Suprapubic skin (tissue), 4 donors: ENCODE data around the gene ZC2HC1B. TPM values are rescaled to one million over a fixed set of nuclear protein-coding genes. Genes with fewer than 3 reads are reported as not detected.
"Not testable (repeated sequence)": the region's sequence is repeated elsewhere in the genome, so short reads cannot be mapped to it uniquely, and the experiment has no call there.

ENCODE experiments used
- DNase-seq, 2 donors: peaks; one replicate each; pipeline ENCODE4 v3.0.0-alpha.2; 2019; ENCODE audit warnings: low spot score in 2 of 2
- H3K27ac ChIP-seq: fragments of 200-600 bp; sonication (generic); one replicate; pipeline ENCODE4 v1.5.1; 2019
- H3K27me3 ChIP-seq: fragments of 200-600 bp; sonication (generic); one replicate; pipeline ENCODE4 v1.5.1; 2019
- H3K36me3 ChIP-seq: fragments of 200-600 bp; sonication (generic); one replicate; pipeline ENCODE4 v1.5.1; 2019
- H3K4me1 ChIP-seq: fragments of 200-600 bp; sonication (generic); one replicate; pipeline ENCODE4 v1.5.1; 2019
- H3K4me3 ChIP-seq: fragments of 200-600 bp; sonication (generic); one replicate; pipeline ENCODE4 v1.5.1; 2019; ENCODE audit warnings: mild to moderate bottlenecking
- H3K9me3 ChIP-seq: fragments of 200-600 bp; sonication (generic); one replicate; pipeline ENCODE4 v1.5.1; 2019
- EP300 ChIP-seq: sonication (generic); formaldehyde crosslinking; IDR thresholded peaks from one replicate; pipeline ENCODE4 v1.6.1; 2017; ENCODE audit warnings: antibody characterized with exemption
- POLR2A ChIP-seq, 2 donors: fragments of 450-650 bp; IDR thresholded peaks; one replicate each; pipeline ENCODE4 v1.6.1; 2017; ENCODE audit warnings: antibody characterized with exemption in 2 of 2, mild to moderate bottlenecking in 2 of 2, moderate library complexity in 2 of 2
- POLR2AphosphoS5 ChIP-seq, 3 donors: sonication (generic); formaldehyde crosslinking; IDR thresholded peaks; one replicate each; pipeline ENCODE4 v1.6.1; 2017; ENCODE audit warnings: antibody characterized with exemption in 3 of 3
- WGBS: methylation state at CpG from one replicate; pipeline ENCODE4 v1.1.5; 2018; 5-methylcytosine and 5-hydroxymethylcytosine counted together
- total RNA-seq, 4 donors: library from RNA; depleted of rRNA; stranded (reverse); fragments of >200 nt; gene quantifications; one replicate each; pipeline ENCODE4 v1.1.0, GENCODE V29; 2016
- TF ChIP-seq, protein P1 (sequence below), 2 donors: fragments of 200-600 bp in 1 of 2; fragments of 450-650 bp in 1 of 2; sonication (generic) in 1 of 2; IDR thresholded peaks; one replicate each; pipeline ENCODE4 v1.5.1; 2016 to 2019; ENCODE audit warnings: antibody characterized with exemption in 2 of 2, mild to moderate bottlenecking in 1 of 2, moderate library complexity in 1 of 2

ZC2HC1B gene
- total RNA-seq, 4 donors from 2014 or later, result not detected

DNA sequence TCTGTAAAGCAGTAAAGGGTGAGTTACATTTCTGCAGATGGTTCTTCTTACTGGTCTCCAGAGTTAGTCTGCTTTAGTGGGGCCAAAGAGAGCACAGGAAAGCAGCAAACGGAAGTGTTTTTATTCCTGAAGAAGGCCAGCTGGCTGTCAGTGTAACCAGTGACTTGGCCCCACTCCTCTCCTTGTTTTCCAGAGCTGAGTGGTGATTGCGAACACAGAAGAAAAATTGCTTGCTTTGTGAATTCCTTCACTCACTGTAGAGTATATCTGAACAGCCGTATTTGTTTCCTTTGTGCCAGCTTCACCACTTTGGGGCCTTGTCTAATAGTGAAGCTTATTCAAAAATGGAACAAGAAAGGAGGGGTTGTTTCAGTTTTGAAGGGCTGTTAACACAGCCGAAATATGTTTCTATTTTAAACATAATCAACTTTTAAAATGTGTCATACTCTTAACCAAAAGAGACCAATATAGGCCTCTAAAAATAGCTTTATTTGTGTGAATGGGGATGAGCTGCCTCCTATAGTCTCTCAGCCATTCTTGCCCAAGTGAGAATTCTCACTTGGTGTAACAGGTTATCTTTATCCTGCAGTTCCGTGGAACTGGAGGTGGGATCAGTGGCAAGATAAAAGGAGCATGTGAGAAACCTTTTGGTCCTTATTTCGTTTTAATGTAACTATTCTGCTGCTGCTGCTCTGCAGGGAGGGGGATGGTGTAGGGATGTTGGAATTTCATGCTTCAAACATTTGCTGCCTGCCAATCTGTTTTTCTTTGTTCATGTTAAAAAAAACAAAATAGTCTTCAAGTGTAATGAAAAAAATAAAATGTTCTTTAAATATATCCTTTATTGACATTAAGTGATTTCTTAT, 37.8 kb downstream of the ZC2HC1B start:
- no peaks in the 10 kb centered on the region for H3K9me3 ChIP-seq
- DNase-seq, result no peak
- H3K27me3 ChIP-seq, result no peaks in the 10 kb centered on the region
- H3K4me1 ChIP-seq, result peaks cover 10% of the 10 kb centered on the region
- 44% methylated on average over 6 of the region's 6 CpGs for WGBS
- no peak for TF ChIP-seq POLR2A (IDR thresholded peaks at IDR 0.05)
- no peak for TF ChIP-seq POLR2AphosphoS5 (IDR thresholded peaks at IDR 0.05)
- TF ChIP-seq EP300, result no peak
- TF ChIP-seq, protein P1, sequence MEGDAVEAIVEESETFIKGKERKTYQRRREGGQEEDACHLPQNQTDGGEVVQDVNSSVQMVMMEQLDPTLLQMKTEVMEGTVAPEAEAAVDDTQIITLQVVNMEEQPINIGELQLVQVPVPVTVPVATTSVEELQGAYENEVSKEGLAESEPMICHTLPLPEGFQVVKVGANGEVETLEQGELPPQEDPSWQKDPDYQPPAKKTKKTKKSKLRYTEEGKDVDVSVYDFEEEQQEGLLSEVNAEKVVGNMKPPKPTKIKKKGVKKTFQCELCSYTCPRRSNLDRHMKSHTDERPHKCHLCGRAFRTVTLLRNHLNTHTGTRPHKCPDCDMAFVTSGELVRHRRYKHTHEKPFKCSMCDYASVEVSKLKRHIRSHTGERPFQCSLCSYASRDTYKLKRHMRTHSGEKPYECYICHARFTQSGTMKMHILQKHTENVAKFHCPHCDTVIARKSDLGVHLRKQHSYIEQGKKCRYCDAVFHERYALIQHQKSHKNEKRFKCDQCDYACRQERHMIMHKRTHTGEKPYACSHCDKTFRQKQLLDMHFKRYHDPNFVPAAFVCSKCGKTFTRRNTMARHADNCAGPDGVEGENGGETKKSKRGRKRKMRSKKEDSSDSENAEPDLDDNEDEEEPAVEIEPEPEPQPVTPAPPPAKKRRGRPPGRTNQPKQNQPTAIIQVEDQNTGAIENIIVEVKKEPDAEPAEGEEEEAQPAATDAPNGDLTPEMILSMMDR (IDR thresholded peaks at IDR 0.05), result no peak
- H3K36me3 ChIP-seq, result no peaks in the 10 kb centered on the region
- no peak overlapping the region for H3K27ac ChIP-seq
- no peak overlapping the region for H3K4me3 ChIP-seq

DNA sequence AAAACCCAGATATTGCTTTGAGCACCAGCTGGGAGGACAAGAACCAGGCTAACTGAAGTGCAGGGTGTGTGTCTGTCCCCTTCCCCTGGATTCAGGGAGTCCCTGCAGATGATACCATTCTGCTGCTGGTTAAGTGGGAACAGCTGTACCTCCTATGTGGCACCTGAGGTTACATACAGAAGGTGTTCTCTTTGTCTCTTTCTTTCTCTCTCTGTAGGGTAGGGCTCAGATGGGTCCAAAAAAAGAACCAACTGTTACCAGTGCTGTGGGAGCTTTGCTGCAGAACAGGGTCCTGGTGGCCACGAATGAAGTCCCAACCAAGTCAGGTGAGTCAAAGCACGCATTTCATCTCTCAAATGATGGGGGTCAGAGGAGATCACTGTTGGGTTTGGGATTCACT, 38.6 kb downstream of the ZC2HC1B start:
- Histone ChIP-seq H3K9me3 (no peaks in the 10 kb centered on the region), H3K4me3 (no peak overlapping the region), H3K27me3 (no peaks in the 10 kb centered on the region), H3K27ac (no peak overlapping the region), H3K4me1 (peaks cover 6% of the 10 kb centered on the region), H3K36me3 (no peaks in the 10 kb centered on the region)
- no peak for DNase-seq
- TF ChIP-seq, protein P1 (IDR thresholded peaks at IDR 0.05), result no peak
- TF ChIP-seq POLR2AphosphoS5 (IDR thresholded peaks at IDR 0.05) (no peak), POLR2A (IDR thresholded peaks at IDR 0.05) (no peak), EP300 (no peak)
- 100% methylated on average over 2 of the region's 2 CpGs for WGBS

DNA sequence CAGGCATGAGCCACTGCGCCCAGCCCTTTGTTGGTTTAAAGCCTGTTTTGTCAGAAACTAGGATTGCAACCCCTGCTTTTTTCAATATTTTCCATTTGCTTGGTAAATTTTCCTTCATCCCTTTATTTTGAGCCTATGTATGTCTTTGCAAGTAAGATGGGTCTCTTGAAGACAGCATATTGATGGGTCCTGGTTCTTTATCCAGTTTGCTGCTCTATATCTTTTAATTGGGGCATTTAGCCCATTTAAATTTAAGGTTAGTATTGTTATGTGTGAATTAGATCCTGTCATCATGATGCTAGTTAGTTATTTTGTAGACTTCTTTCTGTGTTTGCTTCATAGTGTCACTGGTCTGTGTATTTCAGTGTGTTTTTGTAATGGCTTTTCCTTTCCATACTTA, 46.8 kb downstream of the ZC2HC1B start:
- H3K4me3 ChIP-seq, result no peak overlapping the region
- H3K27me3 ChIP-seq, result no peaks in the 10 kb centered on the region
- 100% methylated on average over 1 of the region's 1 CpG for WGBS
- no peak overlapping the region for H3K27ac ChIP-seq
- no peaks in the 10 kb centered on the region for H3K9me3 ChIP-seq
- TF ChIP-seq POLR2AphosphoS5 (IDR thresholded peaks at IDR 0.05) (no peak), EP300 (no peak), POLR2A (IDR thresholded peaks at IDR 0.05) (no peak)
- TF ChIP-seq, protein P1 (IDR thresholded peaks at IDR 0.05), result no peak
- H3K4me1 ChIP-seq, result no peaks in the 10 kb centered on the region
- H3K36me3 ChIP-seq, result no peaks in the 10 kb centered on the region
- DNase-seq, result no peak

DNA sequence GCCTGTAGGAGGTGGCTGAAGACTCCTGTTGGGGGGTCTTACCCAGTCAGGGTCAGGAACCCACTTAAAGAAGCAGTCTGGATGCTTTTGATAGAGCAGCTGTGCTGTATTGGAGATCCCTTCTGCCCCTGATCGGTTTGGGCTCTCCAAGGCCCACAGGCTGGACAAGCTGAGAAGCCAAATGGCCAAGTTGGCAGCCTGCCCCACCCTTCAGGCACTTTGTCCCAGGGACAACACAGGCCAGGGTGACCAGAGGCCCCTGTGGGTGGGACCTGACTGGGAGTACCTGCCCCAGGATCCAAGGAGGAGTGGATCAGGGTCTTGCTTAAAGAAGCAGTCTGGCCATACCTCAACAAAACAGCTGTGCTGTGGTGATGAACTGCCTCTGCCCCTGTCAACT, 48.4 kb downstream of the ZC2HC1B start:
- TF ChIP-seq POLR2A (IDR thresholded peaks at IDR 0.05) (no peak), EP300 (no peak), POLR2AphosphoS5 (IDR thresholded peaks at IDR 0.05) (no peak)
- TF ChIP-seq, protein P1 (IDR thresholded peaks at IDR 0.05), result no peak
- Histone ChIP-seq H3K9me3 (no peaks in the 10 kb centered on the region), H3K4me3 (no peak overlapping the region), H3K4me1 (no peaks in the 10 kb centered on the region), H3K36me3 (no peaks in the 10 kb centered on the region), H3K27me3 (no peaks in the 10 kb centered on the region), H3K27ac (no peak overlapping the region)
- 100% methylated on average over 1 of the region's 1 CpG for WGBS
- DNase-seq, result no peak

DNA sequence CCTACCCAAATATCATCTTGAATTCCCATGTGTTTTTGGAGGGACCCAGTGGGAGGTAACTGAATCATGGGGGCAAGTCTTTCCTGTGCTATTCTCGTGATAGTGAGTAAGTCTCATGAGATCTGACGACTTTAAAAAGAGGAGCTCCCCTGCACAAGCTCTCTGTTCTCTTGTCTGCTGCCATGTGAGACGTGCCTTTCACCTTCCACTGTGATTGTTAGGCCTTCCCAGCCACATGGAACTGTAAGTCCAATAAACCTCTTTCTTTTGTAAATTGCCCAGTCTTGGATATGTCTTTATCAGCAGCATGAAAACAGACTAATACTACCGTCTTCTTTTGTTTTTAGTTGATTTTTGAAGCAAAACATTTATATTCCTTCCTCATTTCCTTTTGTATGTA, 52.8 kb downstream of the ZC2HC1B start:
- DNase-seq, H3K27me3 ChIP-seq, H3K9me3 ChIP-seq, H3K27ac ChIP-seq, H3K4me3 ChIP-seq, H3K36me3 ChIP-seq, H3K4me1 ChIP-seq: not testable (repeated sequence)
- WGBS, result 93% methylated on average over 4 of the region's 4 CpGs
